ENCODE measurements around the gene PER3. TPM values are rescaled to one million over a fixed set of nuclear protein-coding genes. Genes with fewer than 3 reads are reported as not detected.

PER3 gene
- total and polyA plus RNA-seq, 2 of the 8 experiments (the other 6 are each of a cell fraction or from before 2014, with no cell fraction given), result 8.3 to 9.3 TPM

- no peak for TF ChIP-seq CBX5 (IDR thresholded peaks at IDR 0.05; ENCODE audit: low read depth, low read length)
Measured at GRCh38 chr1:7879228-7879627, 95.1 kb downstream of the PER3 start (continued).

Measured in H1 (cell line).